ENCODE data around the gene SLC7A8. TPM values are rescaled to one million over a fixed set of nuclear protein-coding genes. Genes with fewer than 3 reads are reported as not detected.
"Not testable (repeated sequence)": the region's sequence is repeated elsewhere in the genome, so short reads cannot be mapped to it uniquely, and the experiment has no call there.

The SLC7A8 gene
- total RNA-seq, result 10 to 100 TPM in 6 of 9 donors, 1 to 10 TPM in 3; 8.5 to 34.1 (median 14.2) TPM
- 10 to 100 TPM in 1 of 2 donors, 1 to 10 TPM in 1; 7.3 to 21.6 TPM for polyA plus RNA-seq
- long read RNA-seq, donor 1, partial matches to known transcripts, result 1 of 2 reads
- long read RNA-seq, donor 1, other reads (novel, unspliced or antisense), result 1 of 2 reads
- long read RNA-seq, donor 2, partial matches to known transcripts, result 0 of 1 reads
- long read RNA-seq, donor 2, other reads (novel, unspliced or antisense), result 0 of 1 reads
- long read RNA-seq, donor 3, partial matches to known transcripts, result 0 of 4 reads
- long read RNA-seq, donor 3, other reads (novel, unspliced or antisense), result 3 of 4 reads

DNA sequence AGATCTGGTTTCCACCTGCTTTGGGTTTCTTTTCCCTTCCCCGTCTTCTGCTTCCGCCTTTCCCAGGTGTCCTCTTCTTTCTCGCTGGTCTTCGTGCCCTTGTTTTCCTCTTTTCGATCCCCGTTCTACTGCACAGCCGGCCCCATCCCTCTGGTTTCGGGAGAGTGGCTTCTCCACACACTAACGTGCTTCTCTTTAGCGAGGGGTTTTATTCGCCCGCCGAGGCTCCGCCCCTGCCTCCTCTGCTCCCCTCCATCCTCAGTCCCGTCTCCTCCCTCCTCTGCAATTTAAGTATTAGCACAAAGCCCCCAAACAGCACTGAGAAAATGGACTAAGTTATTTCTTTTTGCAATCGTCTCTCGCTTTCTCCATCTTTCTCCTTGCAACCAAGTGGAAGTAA lies at the start of gene SLC7A8:
Gene SLC7A8 (minus strand): TSS at position 182 of the 400 bp plus-strand sequence. CDS start 746 bp downstream, outside the sequence.
- ATAC-seq (peak; percentile 75 to 83 (median 78)), DNase-seq (peak; percentile 34 to 71 (median 54))
- H3K9me3 ChIP-seq, result no peaks in the 10 kb centered on the region
- H3K4me1 ChIP-seq, result peaks cover 0 to 31% (median 9%) of the 10 kb centered on the region in 12 donors
- WGBS, 4 donors, result 2 to 6% (median 3%) methylated on average over 17 of the region's 17 CpGs
- H3K4me3 ChIP-seq, result peak within 1 kb of the TSS; percentile 30 to 67 (median 56)
- no peaks in the 10 kb centered on the region for H3K36me3 ChIP-seq
- intact Hi-C loops (cut with DNase I), result loop anchor here in 2 of 10 donors (1.0 to 2.0 kb wide), 3 partner anchors 29 to 63 kb away; no protein-coding TSS in a partner anchor
- H3K27ac ChIP-seq, result peak within 1 kb of the TSS in 3 of 12 donors; percentile 34 to 51 (median 40)
- peaks cover 0 to 14% (median 0%) of the 10 kb centered on the region in 9 donors for H3K27me3 ChIP-seq
- TF ChIP-seq, protein P1, sequence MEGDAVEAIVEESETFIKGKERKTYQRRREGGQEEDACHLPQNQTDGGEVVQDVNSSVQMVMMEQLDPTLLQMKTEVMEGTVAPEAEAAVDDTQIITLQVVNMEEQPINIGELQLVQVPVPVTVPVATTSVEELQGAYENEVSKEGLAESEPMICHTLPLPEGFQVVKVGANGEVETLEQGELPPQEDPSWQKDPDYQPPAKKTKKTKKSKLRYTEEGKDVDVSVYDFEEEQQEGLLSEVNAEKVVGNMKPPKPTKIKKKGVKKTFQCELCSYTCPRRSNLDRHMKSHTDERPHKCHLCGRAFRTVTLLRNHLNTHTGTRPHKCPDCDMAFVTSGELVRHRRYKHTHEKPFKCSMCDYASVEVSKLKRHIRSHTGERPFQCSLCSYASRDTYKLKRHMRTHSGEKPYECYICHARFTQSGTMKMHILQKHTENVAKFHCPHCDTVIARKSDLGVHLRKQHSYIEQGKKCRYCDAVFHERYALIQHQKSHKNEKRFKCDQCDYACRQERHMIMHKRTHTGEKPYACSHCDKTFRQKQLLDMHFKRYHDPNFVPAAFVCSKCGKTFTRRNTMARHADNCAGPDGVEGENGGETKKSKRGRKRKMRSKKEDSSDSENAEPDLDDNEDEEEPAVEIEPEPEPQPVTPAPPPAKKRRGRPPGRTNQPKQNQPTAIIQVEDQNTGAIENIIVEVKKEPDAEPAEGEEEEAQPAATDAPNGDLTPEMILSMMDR (IDR thresholded peaks at IDR 0.05), result no peak
- peak in 1 of 2 donors; percentile 78 for TF ChIP-seq POLR2A (IDR thresholded peaks at IDR 0.05)

DNA sequence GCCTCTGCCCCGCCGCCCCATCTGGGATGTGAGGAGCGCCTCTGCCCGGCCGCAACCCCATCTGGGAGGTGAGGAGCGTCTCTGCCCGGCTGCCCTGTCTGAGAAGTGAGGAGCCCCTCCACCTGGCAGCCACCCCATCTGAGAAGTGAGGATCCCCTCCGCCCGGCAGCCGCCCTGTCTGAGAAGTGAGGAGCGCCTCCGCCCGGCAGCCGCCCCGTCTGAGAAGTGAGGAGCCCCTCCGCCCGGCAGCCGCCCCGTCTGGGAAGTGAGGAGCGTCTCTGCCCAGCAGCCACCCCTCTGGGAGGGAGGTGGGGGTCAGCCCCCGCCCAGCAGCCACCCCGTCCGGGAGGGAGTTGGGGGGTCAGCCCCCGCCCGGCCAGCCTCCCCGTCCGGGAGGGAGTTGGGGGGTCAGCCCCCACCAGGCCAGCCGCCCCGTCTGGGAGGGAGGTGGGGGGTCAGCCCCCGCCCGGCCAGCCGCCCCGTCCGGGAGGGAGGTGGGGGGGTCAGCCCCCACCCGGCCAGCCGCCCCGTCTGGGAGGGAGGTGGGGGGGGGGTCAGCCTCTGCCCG lies 48.9 kb upstream of the SLC7A8 start:
- WGBS, 4 donors, result 70 to 100% (median 93%) methylated on average over 1 to 38 of the region's 38 CpGs
- DNase-seq; H3K36me3 ChIP-seq; H3K27ac ChIP-seq; H3K4me3 ChIP-seq; H3K27me3 ChIP-seq; ATAC-seq; intact Hi-C loops (cut with DNase I); H3K9me3 ChIP-seq; H3K4me1 ChIP-seq: not testable (repeated sequence)

DNA sequence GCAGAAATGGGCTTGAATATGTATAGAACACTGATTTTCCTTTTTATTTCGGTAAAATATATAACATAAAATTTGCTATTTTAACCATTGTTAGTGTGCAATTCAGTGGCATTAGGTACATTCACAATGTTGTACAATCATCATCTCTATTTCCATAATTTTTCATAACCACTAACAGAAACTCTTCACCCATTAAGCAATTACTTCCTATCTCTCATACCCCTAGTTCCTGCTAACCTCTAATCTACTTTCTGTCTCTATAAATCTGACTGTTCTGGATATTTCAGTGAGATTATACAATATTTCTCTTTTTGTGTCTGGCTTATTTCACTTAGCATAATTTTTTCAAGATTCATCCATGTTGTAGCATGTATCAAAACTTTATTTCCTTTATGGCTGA lies 45.4 kb upstream of the SLC7A8 start:
- ATAC-seq (no peak), DNase-seq (no peak)
- intact Hi-C loops (cut with DNase I), result no loop called here
- TF ChIP-seq, protein P1 (IDR thresholded peaks at IDR 0.05), result no peak
- TF ChIP-seq POLR2A (IDR thresholded peaks at IDR 0.05), result no peak
- 82 to 87% (median 86%) methylated on average over 1 of the region's 1 CpG for WGBS, 4 donors
- peaks cover 0 to 11% (median 0%) of the 10 kb centered on the region in 12 donors for H3K9me3 ChIP-seq
- no peak overlapping the region for H3K27ac ChIP-seq
- no peaks in the 10 kb centered on the region for H3K36me3 ChIP-seq
- H3K4me1 ChIP-seq, result no peaks in the 10 kb centered on the region
- H3K27me3 ChIP-seq, result no peaks in the 10 kb centered on the region
- H3K4me3 ChIP-seq, result no peak overlapping the region

DNA sequence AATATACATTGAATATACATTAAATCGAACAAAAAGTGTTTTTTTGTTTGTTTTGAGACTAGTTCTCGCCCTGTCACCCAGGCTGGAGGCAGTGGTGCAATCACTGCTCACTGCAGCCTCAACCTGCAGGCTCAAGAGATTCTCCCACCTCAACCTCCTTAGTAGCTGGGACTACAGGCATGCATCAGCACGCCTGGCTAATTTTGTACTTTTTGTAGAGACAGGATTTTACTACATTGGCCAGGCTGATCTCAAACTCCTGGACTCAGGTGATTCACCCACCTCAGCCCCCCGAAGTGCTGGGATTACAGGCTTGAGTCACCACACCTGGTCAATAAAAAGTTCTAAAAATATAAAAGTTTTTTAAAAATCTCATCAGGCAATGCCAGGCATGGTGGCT lies 44.1 kb upstream of the SLC7A8 start:
- TF ChIP-seq POLR2A (IDR thresholded peaks at IDR 0.05), result no peak
- TF ChIP-seq, protein P1 (IDR thresholded peaks at IDR 0.05), result no peak
- Histone ChIP-seq H3K27ac (no peak overlapping the region), H3K4me3 (no peak overlapping the region), H3K4me1 (no peaks in the 10 kb centered on the region), H3K36me3 (no peaks in the 10 kb centered on the region), H3K9me3 (peaks cover 0 to 11% (median 0%) of the 10 kb centered on the region in 12 donors), H3K27me3 (no peaks in the 10 kb centered on the region)
- 49 to 69% (median 61%) methylated on average over 4 of the region's 4 CpGs for WGBS, 4 donors
- DNase-seq, result no peak
- ATAC-seq, result no peak
- intact Hi-C loops (cut with DNase I), result no loop called here

DNA sequence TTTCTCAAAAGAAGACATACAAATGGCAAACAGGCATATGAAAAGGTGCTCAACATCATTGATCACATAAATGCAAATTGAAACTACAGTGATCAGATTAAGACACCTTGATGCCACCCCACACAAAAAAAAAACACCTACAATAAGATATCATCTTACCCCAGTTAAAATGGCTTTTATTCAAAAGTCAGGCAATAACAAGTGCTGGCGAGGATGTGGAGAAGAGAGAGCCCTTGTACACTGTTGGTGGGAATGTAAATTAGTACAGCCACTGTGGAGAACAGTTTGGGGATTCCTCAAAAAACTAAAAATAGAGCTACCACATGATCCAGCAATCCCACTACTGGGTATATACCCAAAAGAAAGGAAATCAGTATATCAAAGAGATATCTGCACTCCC lies 41.5 kb upstream of the SLC7A8 start:
- WGBS, 4 donors, result 67 to 87% (median 80%) methylated on average over 1 of the region's 1 CpG

More for the DNA sequence above, 41.5 kb upstream of the SLC7A8 start:
- H3K27ac ChIP-seq; H3K9me3 ChIP-seq; H3K4me3 ChIP-seq; H3K27me3 ChIP-seq; DNase-seq; H3K4me1 ChIP-seq; intact Hi-C loops (cut with DNase I); H3K36me3 ChIP-seq; ATAC-seq: not testable (repeated sequence)

Measured in heart left ventricle (tissue), 16 donors.